Activated CD8-positive, alpha-beta T cell treated with anti-CD3 and anti-CD28 coated beads for 36 hours (primary cell): ENCODE data around the gene C19orf25. TPM values are rescaled to one million over a fixed set of nuclear protein-coding genes. Genes with fewer than 3 reads are reported as not detected.

Experiments
- ATAC-seq: fragments of 200-7000 bp; cut with Tn5 transposase; one replicate; pipeline ENCODE4 v1.10.0; 2021; ENCODE audit warnings: mild to moderate bottlenecking, moderate library complexity
- CTCF ChIA-PET: fragments of 350-600 bp; sonication (Branson Sonifier 250); formaldehyde crosslinking; loops from one replicate; lab custom pipeline; 2021; ENCODE audit warnings: antibody characterized with exemption; lab: Charles Lee
- POLR2A ChIA-PET: fragments of 350-600 bp; sonication (Branson Sonifier 250); formaldehyde crosslinking; loops from one replicate; lab custom pipeline; 2021; ENCODE audit warnings: antibody characterized with exemption; lab: Charles Lee
- DNase-seq: peaks from one replicate; pipeline ENCODE4 v3.0.0-alpha.2; 2020
- H3K27ac Mint-ChIP-seq: one replicate; pipeline ENCODE4 v1.8.0; 2021; ENCODE audit warnings: mild to moderate bottlenecking, mixed read lengths
- H3K27me3 Mint-ChIP-seq: one replicate; pipeline ENCODE4 v1.8.0; 2021; ENCODE audit warnings: mixed read lengths
- H3K36me3 Mint-ChIP-seq: one replicate; pipeline ENCODE4 v1.8.0; 2021; ENCODE audit warnings: low read depth, mixed read lengths
- H3K4me1 Mint-ChIP-seq: one replicate; pipeline ENCODE4 v1.8.0; 2021; ENCODE audit warnings: low read depth, mixed read lengths
- H3K4me3 Mint-ChIP-seq: one replicate; pipeline ENCODE4 v1.8.0; 2021; ENCODE audit warnings: mild to moderate bottlenecking, moderate library complexity, mixed read lengths
- H3K9me3 Mint-ChIP-seq: one replicate; pipeline ENCODE4 v1.8.0; 2021; ENCODE audit warnings: mixed read lengths
- intact Hi-C: fragments of 100-400 bp; cut with micrococcal nuclease; formaldehyde crosslinking; loops from one replicate; pipeline ENCODE4 v1.10.0; 2022
- total RNA-seq, 2 experiments: library from RNA; stranded (reverse); gene quantifications; one replicate each; pipeline ENCODE4 v1.2.3, GENCODE V29; 2021
- TF ChIP-seq, protein P1 (sequence below): fragments of 200-600 bp; IDR thresholded peaks from one replicate; pipeline ENCODE4 v1.8.0; 2022; ENCODE audit warnings: antibody characterized with exemption, mild to moderate bottlenecking

The C19orf25 gene
- total RNA-seq, 2 experiments from 2014 or later, result 21.3 to 21.5 TPM

DNA sequence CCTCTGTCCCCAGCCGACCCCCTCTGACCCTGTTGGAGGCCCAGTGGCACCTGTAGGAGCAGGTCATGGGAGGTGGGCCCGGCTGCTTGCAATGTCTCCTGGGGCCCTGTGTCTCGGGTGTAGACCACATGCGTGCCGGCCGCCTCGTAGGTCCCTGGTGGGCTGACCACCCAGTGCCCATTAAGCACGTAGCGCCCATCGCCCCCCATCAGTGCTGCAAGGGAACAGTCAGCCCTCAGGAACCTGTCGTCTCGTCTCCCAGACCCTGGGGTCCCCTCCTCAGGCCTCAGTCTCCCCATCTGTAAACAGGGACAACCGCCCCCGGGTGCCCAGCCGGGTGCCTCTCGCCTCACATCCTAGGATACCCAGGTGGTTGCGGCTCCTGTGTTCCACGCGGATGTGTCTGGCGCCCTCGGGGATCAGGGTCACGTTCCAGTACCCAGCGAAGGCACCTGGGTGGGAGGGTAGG lies 28.2 kb upstream of the C19orf25 start:
- Mint-ChIP-seq H3K36me3 (no peaks in the 10 kb centered on the region), H3K27me3 (peaks cover 27% of the 10 kb centered on the region), H3K4me3 (no peak overlapping the region), H3K4me1 (peaks cover 20% of the 10 kb centered on the region), H3K27ac (no peak overlapping the region), H3K9me3 (no peaks in the 10 kb centered on the region)
- POLR2A ChIA-PET, result no interaction called here
- intact Hi-C loops, result no loop called here
- ATAC-seq (no peak), DNase-seq (no peak)
- TF ChIP-seq, protein P1, sequence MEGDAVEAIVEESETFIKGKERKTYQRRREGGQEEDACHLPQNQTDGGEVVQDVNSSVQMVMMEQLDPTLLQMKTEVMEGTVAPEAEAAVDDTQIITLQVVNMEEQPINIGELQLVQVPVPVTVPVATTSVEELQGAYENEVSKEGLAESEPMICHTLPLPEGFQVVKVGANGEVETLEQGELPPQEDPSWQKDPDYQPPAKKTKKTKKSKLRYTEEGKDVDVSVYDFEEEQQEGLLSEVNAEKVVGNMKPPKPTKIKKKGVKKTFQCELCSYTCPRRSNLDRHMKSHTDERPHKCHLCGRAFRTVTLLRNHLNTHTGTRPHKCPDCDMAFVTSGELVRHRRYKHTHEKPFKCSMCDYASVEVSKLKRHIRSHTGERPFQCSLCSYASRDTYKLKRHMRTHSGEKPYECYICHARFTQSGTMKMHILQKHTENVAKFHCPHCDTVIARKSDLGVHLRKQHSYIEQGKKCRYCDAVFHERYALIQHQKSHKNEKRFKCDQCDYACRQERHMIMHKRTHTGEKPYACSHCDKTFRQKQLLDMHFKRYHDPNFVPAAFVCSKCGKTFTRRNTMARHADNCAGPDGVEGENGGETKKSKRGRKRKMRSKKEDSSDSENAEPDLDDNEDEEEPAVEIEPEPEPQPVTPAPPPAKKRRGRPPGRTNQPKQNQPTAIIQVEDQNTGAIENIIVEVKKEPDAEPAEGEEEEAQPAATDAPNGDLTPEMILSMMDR, result no peak
- CTCF ChIA-PET, result no interaction called here

- H3K36me3 Mint-ChIP-seq, result no peaks in the 10 kb centered on the region
- intact Hi-C loops, result no loop called here
- no peaks in the 10 kb centered on the region for H3K9me3 Mint-ChIP-seq
- peaks cover 27% of the 10 kb centered on the region for H3K27me3 Mint-ChIP-seq
- CTCF ChIA-PET, result no interaction called here
- H3K4me3 Mint-ChIP-seq, result no peak overlapping the region
- TF ChIP-seq, protein P1, result no peak
- no peak for DNase-seq
- H3K4me1 Mint-ChIP-seq, result peaks cover 17% of the 10 kb centered on the region
- H3K27ac Mint-ChIP-seq, result no peak overlapping the region
- POLR2A ChIA-PET, result no interaction called here
- no peak for ATAC-seq
These were observed 27.2 kb upstream of the C19orf25 start for GRCh38 chr19:1505991-1506881.

DNA sequence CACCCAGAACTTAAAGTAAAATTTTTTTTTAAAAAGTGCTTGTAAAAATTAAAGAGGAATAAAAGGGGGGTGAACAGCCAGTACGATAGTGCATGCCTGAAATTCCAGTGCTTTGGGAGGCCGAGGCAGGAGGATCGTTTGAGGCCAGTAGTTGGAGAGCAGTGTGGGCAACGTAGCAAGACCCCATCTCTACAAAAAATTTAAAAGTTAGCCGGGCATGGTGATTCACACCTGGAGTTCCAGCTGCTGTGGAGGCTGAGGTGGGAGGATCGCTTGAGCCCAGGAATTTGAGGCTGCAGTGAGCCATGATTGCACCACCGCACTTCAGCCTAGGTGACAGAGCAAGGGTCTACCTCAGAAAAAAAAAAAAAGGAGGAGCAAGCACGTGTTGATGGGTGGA lies 26.0 kb upstream of the C19orf25 start:
- Mint-ChIP-seq H3K27me3 (peaks cover 23% of the 10 kb centered on the region), H3K4me1 (peaks cover 16% of the 10 kb centered on the region), H3K27ac (no peak overlapping the region), H3K36me3 (no peaks in the 10 kb centered on the region), H3K4me3 (no peak overlapping the region), H3K9me3 (no peaks in the 10 kb centered on the region)
- CTCF ChIA-PET, result no interaction called here
- no peak for DNase-seq
- intact Hi-C loops, result no loop called here
- TF ChIP-seq, protein P1, result no peak
- ATAC-seq, result no peak
- POLR2A ChIA-PET, result no interaction called here

- Mint-ChIP-seq H3K27me3 (peaks cover 20% of the 10 kb centered on the region), H3K27ac (no peak overlapping the region), H3K4me3 (no peak overlapping the region), H3K4me1 (peaks cover 13% of the 10 kb centered on the region), H3K9me3 (no peaks in the 10 kb centered on the region), H3K36me3 (no peaks in the 10 kb centered on the region)
- intact Hi-C loops, result no loop called here
- ATAC-seq (no peak), DNase-seq (no peak)
- ChIA-PET POLR2A (no interaction called here), CTCF (interaction anchor here (0.6 kb wide), 1 partner anchor 76 kb away, joined by 3 read pairs; no protein-coding TSS in a partner anchor)
- TF ChIP-seq, protein P1, result no peak
These were observed 25.1 kb upstream of the C19orf25 start for GRCh38 chr19:1503925-1504773.
